Ovary (tissue), 3 donors: ENCODE data around the gene GRK4.

ENCODE experiments used
- POLR2A ChIP-seq: fragments of 450-650 bp; IDR thresholded peaks from one replicate; pipeline ENCODE4 v1.6.1; 2017; ENCODE audit warnings: antibody characterized with exemption, mild to moderate bottlenecking, moderate library complexity
- TF ChIP-seq, protein P1 (sequence below), 3 donors: fragments of 450-650 bp in 2 of 3; fragments of 200-600 bp in 1 of 3; IDR thresholded peaks; one replicate each; pipeline versions ENCODE4 v1.5.1 to v1.8.0; 2016 to 2022; ENCODE audit warnings: antibody characterized with exemption in 3 of 3, mild to moderate bottlenecking in 1 of 3
- donor health status: DM: no; HTN: no; CAD: no.

- TF ChIP-seq, protein P1, sequence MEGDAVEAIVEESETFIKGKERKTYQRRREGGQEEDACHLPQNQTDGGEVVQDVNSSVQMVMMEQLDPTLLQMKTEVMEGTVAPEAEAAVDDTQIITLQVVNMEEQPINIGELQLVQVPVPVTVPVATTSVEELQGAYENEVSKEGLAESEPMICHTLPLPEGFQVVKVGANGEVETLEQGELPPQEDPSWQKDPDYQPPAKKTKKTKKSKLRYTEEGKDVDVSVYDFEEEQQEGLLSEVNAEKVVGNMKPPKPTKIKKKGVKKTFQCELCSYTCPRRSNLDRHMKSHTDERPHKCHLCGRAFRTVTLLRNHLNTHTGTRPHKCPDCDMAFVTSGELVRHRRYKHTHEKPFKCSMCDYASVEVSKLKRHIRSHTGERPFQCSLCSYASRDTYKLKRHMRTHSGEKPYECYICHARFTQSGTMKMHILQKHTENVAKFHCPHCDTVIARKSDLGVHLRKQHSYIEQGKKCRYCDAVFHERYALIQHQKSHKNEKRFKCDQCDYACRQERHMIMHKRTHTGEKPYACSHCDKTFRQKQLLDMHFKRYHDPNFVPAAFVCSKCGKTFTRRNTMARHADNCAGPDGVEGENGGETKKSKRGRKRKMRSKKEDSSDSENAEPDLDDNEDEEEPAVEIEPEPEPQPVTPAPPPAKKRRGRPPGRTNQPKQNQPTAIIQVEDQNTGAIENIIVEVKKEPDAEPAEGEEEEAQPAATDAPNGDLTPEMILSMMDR (IDR thresholded peaks at IDR 0.05): no peak
- TF ChIP-seq POLR2A: no peak
Measured at GRCh38 chr4:3026540-3026939, 63.2 kb downstream of the GRK4 start.
